Nephron (organoid): ENCODE results near the gene DMRTA1.

ENCODE experiments used
- H3K27ac Mint-ChIP-seq, 3 experiments: 2 replicates each; pipeline ENCODE4 v1.8.0; 2020; ENCODE audit warnings: mixed read lengths in 3 of 3, mild to moderate bottlenecking in 2 of 3, moderate library complexity in 1 of 3
- H3K27me3 Mint-ChIP-seq: 2 replicates; pipeline ENCODE4 v1.8.0; 2021; ENCODE audit warnings: low read depth, mild to moderate bottlenecking, moderate library complexity, mixed read lengths
- H3K36me3 Mint-ChIP-seq: 2 replicates; pipeline ENCODE4 v1.8.0; 2020; ENCODE audit warnings: low read depth, mixed read lengths
- H3K4me1 Mint-ChIP-seq: 2 replicates; pipeline ENCODE4 v1.8.0; 2020; ENCODE audit warnings: mixed read lengths
- H3K4me3 Mint-ChIP-seq, 3 experiments: 2 replicates each; pipeline ENCODE4 v1.8.0; 2020; ENCODE audit warnings: mild to moderate bottlenecking in 3 of 3, mixed read lengths in 3 of 3, moderate library complexity in 2 of 3
- H3K9me3 Mint-ChIP-seq: 2 replicates; pipeline ENCODE4 v1.8.0; 2020; ENCODE audit warnings: mixed read lengths
- CTCF ChIP-seq, 3 experiments: fragments of 200-600 bp; sonication (generic); IDR thresholded peaks; one replicate each; pipeline ENCODE4 v1.5.0; 2021; ENCODE audit warnings: antibody characterized with exemption in 3 of 3; ENCODE audit not compliant: unreplicated experiment in 3 of 3

The DMRTA1 gene

GRCh38 chr9:22440841-22441240, 5.8 kb upstream of the DMRTA1 start:
- Mint-ChIP-seq H3K27me3 (peaks cover 13% of the 10 kb centered on the region), H3K4me1 (no peaks in the 10 kb centered on the region)

GRCh38 chr9:22446950-22447617, 460 bp downstream of the DMRTA1 start:
- H3K4me3 Mint-ChIP-seq: peak overlapping the region; percentile 84 to 87 (median 85)
- peak in 2 of 3 experiments; percentile 21 to 34 for TF ChIP-seq CTCF (IDR thresholded peaks at IDR 0.05; ENCODE audit: unreplicated experiment in 3 of 3)
- peaks cover 5% of the 10 kb centered on the region for H3K4me1 Mint-ChIP-seq
- no peaks in the 10 kb centered on the region for H3K36me3 Mint-ChIP-seq
- peaks cover 4% of the 10 kb centered on the region for H3K9me3 Mint-ChIP-seq
- H3K27me3 Mint-ChIP-seq: peaks cover 38% of the 10 kb centered on the region
- H3K27ac Mint-ChIP-seq: peak overlapping the region in 1 of 3 experiments; percentile 46

More at GRCh38 chr9:22440841-22441240, 5.8 kb upstream of the DMRTA1 start:
- Mint-ChIP-seq H3K27ac (no peak overlapping the region), H3K36me3 (no peaks in the 10 kb centered on the region), H3K4me3 (no peak overlapping the region), H3K9me3 (peaks cover 7% of the 10 kb centered on the region)
- TF ChIP-seq CTCF (IDR thresholded peaks at IDR 0.05; ENCODE audit: unreplicated experiment in 3 of 3): no peak

- Mint-ChIP-seq H3K27me3 (peaks cover 38% of the 10 kb centered on the region), H3K27ac (peak overlapping the region in 2 of 3 experiments; percentile 38 to 84), H3K4me1 (peaks cover 5% of the 10 kb centered on the region), H3K36me3 (no peaks in the 10 kb centered on the region), H3K9me3 (peaks cover under 1% of the 10 kb centered on the region), H3K4me3 (peak overlapping the region; percentile 80 to 84 (median 83))
- TF ChIP-seq CTCF (IDR thresholded peaks at IDR 0.05; ENCODE audit: unreplicated experiment in 3 of 3): peak in 1 of 3 experiments; percentile 5
Observed at GRCh38 chr9:22447618-22448305, 1.1 kb downstream of the DMRTA1 start.

GRCh38 chr9:22449719-22450118, 3.1 kb downstream of the DMRTA1 start:
- peaks cover 38% of the 10 kb centered on the region for H3K27me3 Mint-ChIP-seq
- TF ChIP-seq CTCF (IDR thresholded peaks at IDR 0.05; ENCODE audit: unreplicated experiment in 3 of 3): no peak
- H3K4me1 Mint-ChIP-seq: peaks cover 5% of the 10 kb centered on the region
- H3K4me3 Mint-ChIP-seq: no peak overlapping the region
- H3K27ac Mint-ChIP-seq: no peak overlapping the region
- no peaks in the 10 kb centered on the region for H3K36me3 Mint-ChIP-seq
- H3K9me3 Mint-ChIP-seq: no peaks in the 10 kb centered on the region

GRCh38 chr9:22452415-22453010, 5.9 kb downstream of the DMRTA1 start:
- Mint-ChIP-seq H3K4me1 (no peaks in the 10 kb centered on the region), H3K4me3 (no peak overlapping the region), H3K36me3 (no peaks in the 10 kb centered on the region), H3K27ac (no peak overlapping the region), H3K9me3 (no peaks in the 10 kb centered on the region), H3K27me3 (peaks cover 27% of the 10 kb centered on the region)
- peak; percentile 76 to 94 (median 81) for TF ChIP-seq CTCF (IDR thresholded peaks at IDR 0.05; ENCODE audit: unreplicated experiment in 3 of 3)
